Measurements from ENCODE around the gene DNAI4.

DNA sequence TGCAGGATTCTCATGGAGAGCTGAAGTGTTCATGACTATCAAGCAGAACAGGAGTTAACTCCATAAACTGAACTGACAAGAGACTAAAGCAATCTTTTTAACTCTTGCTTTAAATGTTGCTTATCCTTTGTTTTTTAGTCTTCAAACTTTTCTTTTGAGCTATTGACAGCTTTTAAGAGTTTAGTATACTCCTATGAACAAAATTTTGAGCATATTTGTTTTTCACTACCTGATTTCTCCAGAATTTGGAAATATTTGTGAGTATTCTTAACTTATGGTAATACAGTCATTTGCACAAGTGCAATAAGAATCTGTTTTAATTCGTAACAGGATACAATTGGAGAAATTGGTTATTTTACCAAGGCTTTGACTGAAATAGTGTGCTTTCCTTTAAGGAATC is 7.2 kb downstream of the DNAI4 start:
- TF ChIP-seq, protein P1, sequence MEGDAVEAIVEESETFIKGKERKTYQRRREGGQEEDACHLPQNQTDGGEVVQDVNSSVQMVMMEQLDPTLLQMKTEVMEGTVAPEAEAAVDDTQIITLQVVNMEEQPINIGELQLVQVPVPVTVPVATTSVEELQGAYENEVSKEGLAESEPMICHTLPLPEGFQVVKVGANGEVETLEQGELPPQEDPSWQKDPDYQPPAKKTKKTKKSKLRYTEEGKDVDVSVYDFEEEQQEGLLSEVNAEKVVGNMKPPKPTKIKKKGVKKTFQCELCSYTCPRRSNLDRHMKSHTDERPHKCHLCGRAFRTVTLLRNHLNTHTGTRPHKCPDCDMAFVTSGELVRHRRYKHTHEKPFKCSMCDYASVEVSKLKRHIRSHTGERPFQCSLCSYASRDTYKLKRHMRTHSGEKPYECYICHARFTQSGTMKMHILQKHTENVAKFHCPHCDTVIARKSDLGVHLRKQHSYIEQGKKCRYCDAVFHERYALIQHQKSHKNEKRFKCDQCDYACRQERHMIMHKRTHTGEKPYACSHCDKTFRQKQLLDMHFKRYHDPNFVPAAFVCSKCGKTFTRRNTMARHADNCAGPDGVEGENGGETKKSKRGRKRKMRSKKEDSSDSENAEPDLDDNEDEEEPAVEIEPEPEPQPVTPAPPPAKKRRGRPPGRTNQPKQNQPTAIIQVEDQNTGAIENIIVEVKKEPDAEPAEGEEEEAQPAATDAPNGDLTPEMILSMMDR (conservative IDR thresholded peaks at IDR 0.05 in 1 of 2, IDR thresholded peaks at IDR 0.05 in 1 of 2; ENCODE audit: low read depth in 1 of 2, low read length in 2 of 2), result no peak
- no peak for TF ChIP-seq EZH2 (IDR thresholded peaks at IDR 0.05; ENCODE audit: low read length, missing control alignments)

All from fibroblast of lung (primary cell).